Measurements from ENCODE around the gene SETD2. TPM values are rescaled to one million over a fixed set of nuclear protein-coding genes. Genes with fewer than 3 reads are reported as not detected.
"Not testable (repeated sequence)": the region's sequence is repeated elsewhere in the genome, so short reads cannot be mapped to it uniquely, and the experiment has no call there.

The SETD2 gene, protein sequence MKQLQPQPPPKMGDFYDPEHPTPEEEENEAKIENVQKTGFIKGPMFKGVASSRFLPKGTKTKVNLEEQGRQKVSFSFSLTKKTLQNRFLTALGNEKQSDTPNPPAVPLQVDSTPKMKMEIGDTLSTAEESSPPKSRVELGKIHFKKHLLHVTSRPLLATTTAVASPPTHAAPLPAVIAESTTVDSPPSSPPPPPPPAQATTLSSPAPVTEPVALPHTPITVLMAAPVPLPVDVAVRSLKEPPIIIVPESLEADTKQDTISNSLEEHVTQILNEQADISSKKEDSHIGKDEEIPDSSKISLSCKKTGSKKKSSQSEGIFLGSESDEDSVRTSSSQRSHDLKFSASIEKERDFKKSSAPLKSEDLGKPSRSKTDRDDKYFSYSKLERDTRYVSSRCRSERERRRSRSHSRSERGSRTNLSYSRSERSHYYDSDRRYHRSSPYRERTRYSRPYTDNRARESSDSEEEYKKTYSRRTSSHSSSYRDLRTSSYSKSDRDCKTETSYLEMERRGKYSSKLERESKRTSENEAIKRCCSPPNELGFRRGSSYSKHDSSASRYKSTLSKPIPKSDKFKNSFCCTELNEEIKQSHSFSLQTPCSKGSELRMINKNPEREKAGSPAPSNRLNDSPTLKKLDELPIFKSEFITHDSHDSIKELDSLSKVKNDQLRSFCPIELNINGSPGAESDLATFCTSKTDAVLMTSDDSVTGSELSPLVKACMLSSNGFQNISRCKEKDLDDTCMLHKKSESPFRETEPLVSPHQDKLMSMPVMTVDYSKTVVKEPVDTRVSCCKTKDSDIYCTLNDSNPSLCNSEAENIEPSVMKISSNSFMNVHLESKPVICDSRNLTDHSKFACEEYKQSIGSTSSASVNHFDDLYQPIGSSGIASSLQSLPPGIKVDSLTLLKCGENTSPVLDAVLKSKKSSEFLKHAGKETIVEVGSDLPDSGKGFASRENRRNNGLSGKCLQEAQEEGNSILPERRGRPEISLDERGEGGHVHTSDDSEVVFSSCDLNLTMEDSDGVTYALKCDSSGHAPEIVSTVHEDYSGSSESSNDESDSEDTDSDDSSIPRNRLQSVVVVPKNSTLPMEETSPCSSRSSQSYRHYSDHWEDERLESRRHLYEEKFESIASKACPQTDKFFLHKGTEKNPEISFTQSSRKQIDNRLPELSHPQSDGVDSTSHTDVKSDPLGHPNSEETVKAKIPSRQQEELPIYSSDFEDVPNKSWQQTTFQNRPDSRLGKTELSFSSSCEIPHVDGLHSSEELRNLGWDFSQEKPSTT (N-terminal part only)
- polyA plus RNA-seq (2014; cell fraction: cytosol; rRNA removed), result 15.7 and 17.2 TPM in 2 replicates
- polyA plus RNA-seq (2014; cell fraction: nucleus; rRNA removed), result 12.6 and 18.2 TPM in 2 replicates

DNA sequence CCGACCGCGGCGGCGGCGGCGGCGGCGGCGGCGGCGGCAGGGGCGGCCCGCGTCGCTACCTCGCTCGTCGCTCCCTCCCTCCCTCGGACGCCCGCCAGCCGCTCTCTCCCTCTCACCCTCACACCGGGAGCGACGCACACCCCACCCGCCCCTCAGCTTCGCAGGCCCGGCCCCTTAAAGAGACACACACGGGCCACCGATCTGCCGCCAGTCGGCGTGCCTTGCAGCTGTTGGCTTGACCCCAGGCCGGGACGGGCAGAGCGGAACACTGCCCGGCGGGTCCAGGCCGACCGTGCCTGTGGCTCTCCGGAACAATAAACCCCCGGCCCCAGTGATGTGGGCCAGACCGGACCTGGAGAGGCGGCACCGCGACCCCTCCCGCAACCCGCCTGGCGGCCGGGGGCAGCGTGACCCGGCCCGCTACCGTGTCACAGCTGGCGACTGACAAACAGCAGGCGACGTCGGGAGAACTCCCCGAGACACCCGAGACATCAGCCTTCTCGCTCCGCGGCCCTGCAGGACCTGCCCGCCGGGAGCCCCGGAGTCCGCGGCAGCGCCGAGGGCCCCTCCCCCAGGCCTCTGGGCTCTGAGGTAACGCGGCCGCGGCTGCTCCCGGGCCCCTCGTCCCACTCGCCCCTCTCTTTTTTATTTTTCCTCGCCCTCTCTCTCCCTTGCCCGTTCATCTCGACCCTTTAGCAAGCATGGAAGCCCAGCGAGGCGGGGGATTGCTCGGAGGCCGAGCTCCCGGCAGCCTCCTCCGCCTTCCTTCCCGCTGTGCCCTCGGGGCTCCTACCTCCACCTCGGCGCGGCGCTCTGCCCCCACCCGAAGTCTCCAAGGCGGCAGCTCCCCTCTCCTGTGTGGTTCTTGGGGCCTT is at the start of gene SETD2:
SETD2 (minus strand) TSS at position 107 of the 875 bp plus-strand sequence. CDS start 189 bp downstream, outside the sequence.
- DNase-seq (ENCODE audit: low spot score), result peak; percentile 91

DNA sequence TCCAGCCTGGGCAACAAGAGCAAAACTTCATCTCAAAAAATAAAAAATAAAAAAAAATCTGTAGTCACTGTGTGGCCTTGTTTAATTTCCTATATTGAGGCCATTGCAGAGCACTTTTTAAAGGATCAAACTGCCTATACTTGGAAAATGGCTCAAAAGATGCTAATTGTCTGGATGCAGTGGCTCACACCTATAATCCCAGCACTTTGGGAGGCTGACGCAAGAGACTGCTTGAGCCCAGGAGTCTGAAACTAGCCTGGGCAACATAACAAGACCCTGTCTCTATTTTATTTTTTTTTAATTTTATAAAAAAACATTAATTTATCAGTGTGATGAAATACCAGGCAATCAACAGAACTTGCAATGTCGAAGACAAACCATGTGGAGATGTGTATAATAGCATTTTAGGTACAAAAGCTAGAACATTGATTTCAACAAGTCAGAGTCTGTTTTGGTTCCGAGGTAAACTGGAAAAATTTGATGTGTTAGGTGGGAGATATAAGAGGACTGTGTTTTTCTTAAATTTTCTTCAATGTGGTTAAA is 47.0 kb upstream of the SETD2 start:
- DNase-seq (ENCODE audit: low spot score), result no peak

DNA sequence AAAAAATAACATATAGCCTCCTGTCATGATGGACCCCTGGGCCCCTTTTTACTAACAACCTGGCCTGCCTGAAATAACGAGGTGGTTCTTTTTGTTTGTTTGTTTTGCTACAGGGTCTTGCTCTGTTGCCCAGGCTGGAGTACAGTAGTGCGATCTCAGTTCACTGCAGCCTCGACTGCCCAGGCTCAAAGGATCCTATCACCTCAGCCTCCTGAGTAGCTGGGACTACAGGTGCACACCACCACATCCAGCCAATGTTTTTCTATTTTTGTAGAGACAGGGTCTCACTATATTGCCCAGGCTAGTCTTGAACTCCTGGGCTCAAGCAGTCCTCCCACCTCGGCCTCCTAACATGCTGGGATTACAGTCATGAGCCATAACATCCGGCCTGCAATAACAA is 42.1 kb upstream of the SETD2 start:
- not testable (repeated sequence) for DNase-seq (ENCODE audit: low spot score)

- no peak for DNase-seq (ENCODE audit: low spot score)
Observed at GRCh38 chr3:47204875-47205274, 41.0 kb upstream of the SETD2 start.

- no peak for DNase-seq (ENCODE audit: low spot score)
Observed at GRCh38 chr3:47202542-47202941, 38.6 kb upstream of the SETD2 start.

DNA sequence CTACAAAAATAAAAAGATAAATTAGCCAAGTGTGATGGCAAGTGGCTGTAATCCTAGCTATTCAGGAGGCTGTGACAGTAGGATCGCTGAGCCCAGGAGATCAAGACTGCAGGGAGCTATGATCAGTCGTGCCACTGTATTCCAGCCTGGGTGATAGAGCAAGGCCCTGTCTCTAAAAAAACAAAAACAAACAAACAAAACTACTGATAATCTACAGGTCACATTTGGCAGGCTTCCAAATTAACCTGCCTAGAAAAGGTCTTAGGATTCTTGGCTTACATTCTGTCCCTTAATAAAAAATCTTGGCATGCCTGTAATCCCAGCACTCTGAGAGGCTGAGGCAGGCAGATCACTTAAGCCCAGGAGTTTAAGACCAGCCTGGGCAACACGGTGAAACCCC is 33.4 kb upstream of the SETD2 start:
- DNase-seq (ENCODE audit: low spot score), result no peak

DNA sequence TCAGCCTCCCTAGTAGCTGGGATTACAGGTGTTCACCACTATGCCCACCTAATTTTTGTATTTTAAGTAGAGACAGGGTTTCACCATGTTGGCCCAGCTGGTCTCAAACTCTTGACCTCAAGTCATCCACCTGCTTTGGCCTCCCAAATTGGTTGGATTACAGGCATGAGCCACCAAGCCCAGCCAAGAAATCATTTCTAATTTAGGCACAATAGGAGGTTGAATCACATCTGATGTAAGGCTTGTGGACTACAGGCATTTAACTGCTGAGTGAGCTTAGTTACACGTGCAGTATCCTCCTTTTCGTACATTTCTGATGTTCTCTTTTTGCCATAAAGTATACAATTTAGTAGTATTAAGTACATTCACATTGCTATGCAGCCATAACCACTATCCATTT is 31.1 kb upstream of the SETD2 start:
- DNase-seq (ENCODE audit: low spot score), result no peak

DNA sequence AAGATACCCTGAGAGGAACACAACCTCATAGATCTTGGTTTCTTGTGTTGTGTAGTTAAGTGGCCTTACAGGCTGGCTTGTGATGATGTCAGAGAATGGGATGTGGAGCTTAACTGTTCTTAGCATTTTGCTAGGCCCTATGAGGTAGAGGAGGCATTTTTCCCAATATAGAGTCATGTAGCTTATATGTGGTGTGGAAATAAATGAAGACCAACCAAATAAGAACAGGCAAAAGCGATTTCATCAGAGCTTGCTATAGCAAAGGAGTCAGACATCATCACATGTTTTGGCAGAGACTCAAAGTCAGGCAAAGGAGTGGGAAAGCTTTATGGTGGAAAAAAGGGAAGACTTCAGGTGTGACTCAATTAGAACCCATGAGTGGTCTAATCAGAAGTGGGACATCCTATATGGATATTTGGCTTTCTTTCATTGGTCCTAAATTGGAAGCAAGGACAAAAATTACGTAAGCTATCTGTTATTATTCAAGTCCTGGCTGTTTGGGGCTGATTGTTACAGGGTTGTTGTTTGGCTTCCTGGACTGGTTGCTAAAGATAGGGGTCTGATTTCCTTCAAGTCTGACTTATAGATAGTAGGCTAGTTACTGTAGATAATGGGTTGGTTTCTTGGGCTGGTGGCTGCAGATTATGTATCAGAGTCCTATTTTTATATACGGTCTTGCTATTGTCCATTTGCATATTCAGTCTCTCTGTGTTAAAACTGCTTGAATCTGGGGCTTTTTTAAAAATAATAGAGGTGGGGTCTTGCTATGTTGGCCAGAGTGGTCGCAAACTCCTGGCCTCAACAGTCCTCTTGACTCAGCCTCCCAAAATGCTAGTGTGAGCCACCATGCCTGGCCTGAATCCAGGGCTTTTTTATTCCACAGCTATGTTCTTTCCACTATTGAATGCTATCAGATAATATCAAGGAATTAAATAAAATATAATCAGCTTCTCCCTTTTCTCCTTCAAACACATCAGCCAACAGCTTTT is 30.3 kb upstream of the SETD2 start:
- DNase-seq (ENCODE audit: low spot score), result no peak

- DNase-seq (ENCODE audit: low spot score), result no peak
Observed at GRCh38 chr3:47186285-47186684, 22.4 kb upstream of the SETD2 start.

DNA sequence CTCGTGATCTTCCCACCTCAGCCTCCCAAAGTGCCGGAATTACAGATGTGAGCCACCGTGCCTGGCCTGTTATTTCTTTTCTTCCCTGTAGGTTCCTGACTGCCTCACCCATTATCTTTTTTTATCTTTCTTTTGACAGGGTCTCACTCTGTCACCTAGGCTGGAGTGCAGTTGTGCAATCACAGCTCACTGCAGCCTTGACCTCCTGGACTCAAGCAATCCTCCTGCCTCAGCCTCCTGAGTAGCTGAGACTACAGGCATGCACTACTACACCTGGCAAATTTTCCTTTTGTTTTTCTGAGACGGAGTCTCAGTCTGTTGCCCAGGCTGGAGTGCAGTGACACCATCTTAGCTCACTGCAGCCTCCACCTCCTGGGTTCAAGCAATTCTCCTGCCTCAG is 17.8 kb upstream of the SETD2 start:
- DNase-seq (ENCODE audit: low spot score), result not testable (repeated sequence)

GRCh38 chr3:47180011-47180410 is 16.1 kb upstream of the SETD2 start:
- not testable (repeated sequence) for DNase-seq (ENCODE audit: low spot score)

- DNase-seq (ENCODE audit: low spot score), result no peak
Observed at GRCh38 chr3:47176582-47176981, 12.7 kb upstream of the SETD2 start.

DNA sequence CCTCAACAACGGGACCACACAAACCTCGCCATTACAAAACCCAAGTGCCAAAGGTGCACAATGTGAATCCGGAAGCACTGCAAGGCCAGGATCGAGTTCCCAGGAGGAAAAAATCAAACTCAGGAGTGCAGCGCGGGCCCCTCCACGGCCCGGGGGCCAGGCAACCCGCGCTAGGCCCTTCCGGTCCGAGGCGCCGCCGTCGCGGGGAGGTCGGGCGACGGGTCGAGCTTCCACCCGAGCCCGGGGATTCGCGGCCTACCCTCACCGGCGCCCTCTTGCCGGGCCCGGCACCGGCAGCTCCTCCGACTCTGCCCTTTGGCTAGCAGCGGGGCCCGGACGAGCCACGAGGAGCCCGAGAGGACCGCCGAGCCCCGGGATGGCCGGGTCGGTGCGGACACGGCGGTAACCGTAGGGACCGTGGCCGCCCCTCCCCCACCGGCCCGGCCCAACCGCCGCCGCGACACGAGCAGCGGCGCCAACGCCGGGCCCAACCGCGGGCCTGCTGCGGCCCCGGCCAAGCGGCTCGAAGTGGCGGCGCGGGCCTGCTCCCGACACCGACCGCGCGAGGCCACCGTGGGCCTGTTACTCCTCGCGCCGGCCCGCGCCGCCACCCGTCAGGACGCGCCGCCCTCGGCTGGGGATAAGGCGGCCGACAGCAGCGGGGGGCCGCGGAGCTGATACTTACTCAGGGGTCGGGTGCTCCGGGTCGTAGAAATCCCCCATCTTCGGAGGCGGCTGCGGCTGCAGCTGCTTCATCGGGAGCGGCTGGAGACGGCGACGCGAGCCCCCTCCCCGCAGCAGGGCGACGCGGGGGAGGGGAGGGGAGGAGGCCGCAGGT is 525 bp downstream of the SETD2 start:
- peak; percentile 10 for DNase-seq (ENCODE audit: low spot score)

DNA sequence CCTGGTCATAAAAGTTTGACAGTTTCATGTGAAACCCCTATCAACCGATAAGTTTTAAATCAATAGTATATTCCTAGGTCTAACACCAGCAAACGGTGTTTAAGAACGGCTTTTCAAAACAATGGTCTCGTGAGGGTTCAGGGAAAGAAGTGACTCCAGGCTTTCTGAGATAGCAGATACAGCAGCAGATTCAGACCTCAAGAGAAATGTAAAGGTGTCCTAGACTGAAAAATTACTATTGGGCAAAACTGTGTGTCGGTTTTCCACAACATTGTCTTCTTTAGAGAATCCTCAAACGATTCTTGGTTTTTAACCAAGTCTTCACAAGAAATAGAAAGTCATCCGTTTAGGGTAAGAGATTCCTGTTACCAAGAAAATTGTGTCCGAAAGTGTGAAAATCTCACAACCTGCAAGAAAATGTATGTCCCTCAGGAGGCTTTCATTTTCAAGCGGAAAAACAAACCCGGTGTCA is 1.2 kb downstream of the SETD2 start:
- DNase-seq (ENCODE audit: low spot score), result no peak

DNA sequence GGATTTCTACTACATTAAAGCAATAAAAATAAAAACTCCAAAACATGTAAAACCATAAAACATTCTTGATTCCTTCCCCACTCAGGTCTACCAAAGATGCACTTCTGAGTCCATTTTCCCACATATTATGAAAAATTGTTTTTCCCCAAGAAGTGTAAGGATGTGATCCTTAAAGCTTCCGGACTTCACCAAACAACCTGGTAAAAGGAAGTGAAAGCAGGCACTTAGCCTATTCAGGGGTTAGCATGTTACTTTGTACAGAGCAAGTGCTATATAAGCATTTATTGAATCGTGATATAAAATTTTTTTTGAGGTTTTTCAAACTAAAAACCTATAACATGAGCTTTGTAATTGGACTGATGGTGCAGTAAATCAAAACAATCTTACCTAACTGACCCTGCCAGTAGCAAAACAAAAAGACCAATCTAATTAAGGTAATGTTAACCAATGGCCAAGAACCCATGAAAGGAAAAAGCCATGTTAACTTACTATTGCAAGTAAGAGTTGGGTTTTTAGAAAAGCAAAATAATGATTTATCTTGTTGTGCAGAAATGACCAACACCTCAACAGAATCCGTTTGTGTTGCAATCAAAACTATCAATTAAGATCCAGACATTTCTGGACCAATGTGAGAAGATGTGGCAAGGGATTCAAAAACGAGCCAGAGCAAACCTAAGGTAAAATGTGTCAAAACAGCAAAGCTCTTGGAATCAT is 1.8 kb downstream of the SETD2 start:
- no peak for DNase-seq (ENCODE audit: low spot score)

- no peak for DNase-seq (ENCODE audit: low spot score)
Observed at GRCh38 chr3:47159820-47160219, 4.1 kb downstream of the SETD2 start.

DNA sequence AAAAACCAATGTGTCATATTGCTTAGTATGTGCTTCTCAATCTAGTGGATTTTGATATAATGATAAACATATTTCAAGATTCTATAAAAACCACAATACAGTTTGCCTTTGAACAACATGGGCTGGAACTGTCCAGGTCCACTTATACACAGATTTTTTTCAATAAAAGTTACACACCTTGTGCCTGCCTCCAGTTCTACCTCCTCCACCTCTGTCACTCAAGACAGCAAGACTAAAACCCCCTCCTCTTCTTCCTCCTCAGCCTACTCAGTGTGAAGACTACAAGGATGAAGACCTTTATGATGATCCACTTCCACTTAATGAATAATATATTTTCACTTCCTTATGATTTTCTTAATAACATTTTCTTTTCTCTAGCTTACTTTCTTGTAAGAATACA is 5.7 kb downstream of the SETD2 start:
- no peak for DNase-seq (ENCODE audit: low spot score)
